OCI-LY1 (cell line): Measurements from ENCODE around the gene CRYM.

Experiments used
- CTCF ChIP-seq: fragments of 200-600 bp; sonication (generic), shearing (Covaris generic); IDR thresholded peaks from 2 replicates; pipeline ENCODE4 v1.5.1; 2017; ENCODE audit warnings: mild to moderate bottlenecking, antibody characterized with exemption, low read length, moderate library complexity, mixed read lengths
- EZH2 ChIP-seq: fragments of 200-600 bp; sonication (generic), shearing (Covaris generic); IDR thresholded peaks from 2 replicates; pipeline ENCODE4 v1.8.0; 2017; ENCODE audit warnings: borderline replicate concordance, mixed run types, mild to moderate bottlenecking, antibody characterized with exemption, low read length, moderate library complexity, mixed read lengths

- TF ChIP-seq CTCF (no peak), EZH2 (no peak)
Measured at GRCh38 chr16:21302898-21303528, 24.9 kb upstream of the CRYM start.
